ENCODE data around the gene OR13A1.
"Not testable (repeated sequence)": the region's sequence is repeated elsewhere in the genome, so short reads cannot be mapped to it uniquely, and the experiment has no call there.

The OR13A1 gene, protein sequence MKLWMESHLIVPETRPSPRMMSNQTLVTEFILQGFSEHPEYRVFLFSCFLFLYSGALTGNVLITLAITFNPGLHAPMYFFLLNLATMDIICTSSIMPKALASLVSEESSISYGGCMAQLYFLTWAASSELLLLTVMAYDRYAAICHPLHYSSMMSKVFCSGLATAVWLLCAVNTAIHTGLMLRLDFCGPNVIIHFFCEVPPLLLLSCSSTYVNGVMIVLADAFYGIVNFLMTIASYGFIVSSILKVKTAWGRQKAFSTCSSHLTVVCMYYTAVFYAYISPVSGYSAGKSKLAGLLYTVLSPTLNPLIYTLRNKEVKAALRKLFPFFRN

DNA sequence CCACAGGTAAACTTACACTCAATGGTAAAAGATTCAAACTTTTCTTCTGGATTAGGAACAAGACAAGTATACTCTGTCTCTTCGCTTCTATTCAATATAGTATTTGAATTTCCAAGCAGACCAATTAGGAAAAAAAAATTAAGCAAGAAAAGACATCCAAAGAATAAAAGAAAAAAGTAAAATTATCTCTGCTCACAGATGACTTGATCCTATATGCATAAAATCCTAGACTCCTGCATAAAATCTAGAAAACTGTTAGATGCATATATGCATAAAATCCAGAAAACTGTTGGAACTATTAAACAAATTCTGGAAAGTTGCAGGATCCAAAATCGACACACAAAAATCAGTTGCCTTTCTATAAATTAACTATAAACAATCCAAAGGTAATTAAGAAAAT, at the start of gene OR13A1:
TSS of gene OR13A1 (minus strand) at position 101 of the 400 bp plus-strand sequence. CDS start 11,186 bp downstream, outside the sequence.
- DNase-seq (ENCODE audit: low read depth): no peak

DNA sequence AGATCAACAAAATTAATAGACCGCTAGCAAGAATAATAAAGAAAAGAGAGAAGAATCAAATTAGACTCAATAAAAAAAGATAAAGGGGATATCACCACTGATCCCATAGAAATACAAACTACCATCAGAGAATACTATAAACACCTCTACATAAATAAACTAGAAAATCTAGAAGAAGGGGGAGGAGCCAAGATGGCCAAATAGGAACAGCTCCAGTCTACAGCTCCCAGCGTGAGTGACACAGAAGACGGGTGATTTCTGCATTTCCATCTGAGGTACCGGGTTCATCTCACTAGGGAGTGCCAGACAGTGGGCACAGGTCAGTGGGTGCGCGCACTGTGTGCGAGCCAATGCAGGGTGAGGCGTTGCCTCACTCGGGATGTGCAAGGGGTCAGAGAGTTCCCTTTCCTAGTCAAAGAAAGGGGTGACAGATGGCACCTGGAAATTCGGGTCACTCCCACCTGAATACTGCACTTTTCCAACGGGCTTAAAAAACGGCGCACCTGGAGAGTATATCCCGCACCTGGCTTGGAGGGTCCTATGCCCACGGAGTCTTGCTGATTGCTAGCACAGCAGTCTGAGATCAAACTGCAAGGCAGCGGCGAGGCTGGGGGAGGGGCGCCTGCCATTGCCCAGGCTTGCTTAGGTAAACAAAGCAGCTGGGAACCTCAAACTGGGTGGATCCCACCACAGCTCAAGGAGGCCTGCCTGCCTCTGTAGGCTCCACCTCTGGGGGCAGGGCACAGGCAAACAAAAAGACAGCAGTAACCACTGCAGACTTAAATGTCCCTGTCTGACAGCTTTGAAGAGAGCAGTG, 46.8 kb upstream of the OR13A1 start:
- not testable (repeated sequence) for DNase-seq (ENCODE audit: low read depth)

DNA sequence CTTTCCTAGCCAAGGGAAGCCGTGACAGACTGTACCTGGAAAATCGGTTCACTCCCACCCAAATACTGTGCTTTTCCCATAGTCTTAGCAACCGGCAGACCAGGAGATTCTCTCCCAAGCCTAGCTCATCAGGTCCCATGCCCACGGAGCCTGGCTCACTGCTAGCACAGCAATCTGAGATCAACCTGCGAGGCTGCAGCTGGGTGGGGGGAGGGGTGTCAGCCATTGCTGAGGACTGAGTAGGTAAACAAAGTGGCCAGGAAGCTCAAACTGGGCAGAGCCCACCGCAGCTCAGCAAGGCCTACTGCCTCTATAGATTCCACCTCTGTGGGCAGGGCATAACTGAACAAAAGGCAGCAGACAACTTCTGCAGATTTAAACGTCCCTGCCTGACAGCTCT, 43.6 kb upstream of the OR13A1 start:
- not testable (repeated sequence) for DNase-seq (ENCODE audit: low read depth)

DNA sequence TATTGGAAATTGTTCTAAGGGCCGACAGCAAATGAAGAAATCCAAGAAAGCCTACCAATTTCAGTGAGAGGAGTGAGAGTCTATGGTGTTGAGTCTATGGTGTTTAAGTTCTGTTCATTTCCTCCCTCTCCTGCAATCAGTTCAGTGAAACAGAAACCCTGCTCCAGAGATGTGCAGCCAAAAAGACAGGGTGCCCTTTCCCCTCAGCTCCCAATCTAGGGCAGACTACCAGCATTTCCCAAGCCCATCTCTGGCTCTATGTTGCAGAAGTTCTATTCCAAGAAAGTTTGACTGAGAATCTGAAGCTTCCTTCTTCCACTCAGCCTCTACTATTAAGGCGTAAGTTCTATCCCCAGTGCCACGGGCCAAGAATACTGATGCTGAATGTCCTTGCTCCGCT, 40.1 kb upstream of the OR13A1 start:
- DNase-seq (ENCODE audit: low read depth): no peak

DNA sequence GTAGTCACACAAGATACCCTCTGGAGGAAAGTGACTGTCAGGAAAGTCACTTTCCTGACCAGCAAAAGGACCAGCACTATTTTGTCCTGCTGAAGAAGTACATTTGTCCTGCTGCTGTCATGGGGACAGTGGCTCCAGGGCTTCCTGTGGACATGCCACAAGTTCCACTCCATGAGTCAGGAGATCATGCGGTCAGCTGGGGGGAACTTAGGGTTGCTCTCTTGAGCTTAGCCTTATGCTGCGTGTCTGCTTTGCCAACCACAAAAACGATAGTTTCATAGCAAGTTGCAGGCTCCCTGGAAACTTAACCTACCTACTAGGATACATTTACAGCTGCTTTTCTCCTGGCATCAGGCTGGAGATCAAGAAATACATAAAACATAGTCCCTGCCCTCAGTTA, 38.9 kb upstream of the OR13A1 start:
- peak; percentile 14 for DNase-seq (ENCODE audit: low read depth)

DNA sequence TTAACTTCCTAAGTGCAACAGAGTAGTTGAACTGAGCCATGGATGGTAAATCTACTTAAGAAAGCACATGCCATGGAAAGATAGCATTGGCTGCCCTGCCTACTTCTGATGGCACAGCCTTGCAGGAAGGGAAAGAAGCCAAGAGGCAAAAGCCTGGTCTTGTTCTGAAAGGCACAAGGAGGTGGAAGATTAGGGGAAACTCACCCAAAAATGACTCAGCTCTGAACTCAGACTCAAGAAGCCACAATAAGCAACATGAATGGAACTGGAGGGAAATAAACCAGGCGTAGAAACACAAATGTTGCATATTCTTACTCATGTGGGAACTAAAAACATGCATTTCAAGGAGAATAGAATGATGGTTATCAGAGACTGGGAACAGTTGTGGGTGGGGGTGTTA, 37.8 kb upstream of the OR13A1 start:
- DNase-seq (ENCODE audit: low read depth): no peak

DNA sequence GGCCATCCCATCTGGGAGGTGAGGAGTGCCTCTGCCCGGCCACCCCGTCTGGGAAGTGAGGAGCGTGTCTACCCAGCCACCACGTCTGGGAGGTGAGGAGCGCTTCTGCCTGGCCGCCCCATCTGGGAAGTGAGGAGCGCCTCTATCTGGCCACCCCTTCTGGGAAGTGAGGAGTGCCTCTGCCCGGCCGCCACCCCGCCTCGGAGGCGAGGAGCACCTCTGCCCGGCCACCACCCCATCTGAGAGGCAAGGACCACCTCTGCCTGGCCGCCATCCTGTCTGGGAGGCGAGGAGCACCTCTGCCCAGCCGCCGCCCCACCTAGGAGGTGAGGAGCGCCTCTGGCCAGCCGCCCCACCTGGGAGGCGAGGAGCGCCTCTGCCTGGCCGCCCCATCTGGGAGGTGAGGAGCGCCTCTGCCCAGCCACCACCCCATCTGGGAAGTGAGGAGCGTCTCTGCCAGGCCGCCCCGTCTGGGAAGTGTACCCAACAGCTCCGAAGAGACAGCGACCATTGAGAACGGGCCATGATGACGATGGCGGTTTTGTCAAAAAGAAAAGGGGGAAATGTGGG, 32.9 kb upstream of the OR13A1 start:
- not testable (repeated sequence) for DNase-seq (ENCODE audit: low read depth)

DNA sequence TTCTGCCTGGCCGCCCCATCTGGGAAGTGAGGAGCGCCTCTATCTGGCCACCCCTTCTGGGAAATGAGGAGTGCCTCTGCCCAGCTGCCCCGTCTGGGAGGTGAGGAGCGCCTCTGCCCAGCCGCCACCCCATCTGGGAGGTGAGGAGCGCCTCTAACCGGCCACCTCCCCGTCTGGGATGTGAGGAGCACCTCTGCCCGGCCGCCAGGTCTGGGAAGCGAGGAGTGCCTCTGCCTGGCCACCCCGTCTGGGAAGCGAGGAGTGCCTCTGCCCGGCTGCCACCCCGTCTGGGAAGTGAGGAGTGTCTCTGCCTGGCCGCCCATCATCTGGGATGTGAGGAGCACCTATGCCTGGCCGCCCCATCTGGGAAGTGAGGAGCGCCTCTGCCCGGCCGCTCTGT, 32.1 kb upstream of the OR13A1 start:
- not testable (repeated sequence) for DNase-seq (ENCODE audit: low read depth)

DNA sequence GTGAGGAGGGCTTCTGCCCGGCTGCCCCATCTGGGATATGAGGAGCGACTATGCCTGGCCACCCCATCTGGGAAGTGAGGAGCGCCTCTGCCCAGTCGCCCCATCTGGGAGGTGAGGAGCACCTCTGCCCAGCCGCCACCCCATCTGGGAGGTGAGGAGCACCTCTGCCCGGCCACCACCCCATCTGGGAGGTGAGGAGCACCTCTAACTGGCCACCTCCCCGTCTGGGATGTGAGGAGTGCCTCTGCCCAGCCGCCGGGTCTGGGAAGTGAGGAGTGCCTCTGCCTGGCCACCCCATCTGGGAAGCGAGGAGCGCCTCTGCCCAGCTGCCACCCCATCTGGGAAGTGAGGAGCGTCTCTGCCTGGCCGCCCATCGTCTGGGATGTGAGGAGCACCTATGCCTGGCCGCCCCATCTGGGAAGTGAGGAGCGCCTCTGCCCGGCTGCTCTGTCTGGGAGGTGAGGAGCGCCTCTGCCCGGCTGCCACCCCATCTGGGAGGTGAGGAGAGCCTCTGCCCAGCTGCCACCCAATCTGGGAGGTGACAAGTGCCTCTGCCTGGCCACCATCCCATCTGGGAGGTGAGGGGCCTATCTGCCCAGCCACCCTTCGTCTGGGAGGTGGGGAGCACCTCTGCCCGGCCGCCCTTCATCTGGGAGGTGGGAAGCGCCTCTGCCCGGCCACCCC, 31.4 kb upstream of the OR13A1 start:
- not testable (repeated sequence) for DNase-seq (ENCODE audit: low read depth)

DNA sequence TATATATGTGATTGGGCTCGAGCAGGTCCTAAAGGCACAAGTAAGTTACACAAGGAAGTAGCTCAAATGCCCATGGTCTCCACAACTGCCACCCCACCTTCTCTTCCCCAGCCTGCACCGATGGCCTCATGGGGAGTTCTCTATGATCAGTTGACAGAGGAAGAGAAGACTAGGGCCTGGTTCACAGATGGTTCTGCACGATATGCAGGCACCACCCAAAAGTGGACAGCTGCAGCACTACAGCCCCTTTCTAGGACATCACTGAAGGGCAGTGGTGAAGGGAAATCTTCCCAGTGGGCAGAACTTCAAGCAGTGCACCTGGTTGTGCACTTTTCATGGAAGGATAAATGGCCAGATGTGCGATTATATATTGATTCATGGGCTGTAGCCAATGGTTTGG, 25.0 kb upstream of the OR13A1 start:
- not testable (repeated sequence) for DNase-seq (ENCODE audit: low read depth)

DNA sequence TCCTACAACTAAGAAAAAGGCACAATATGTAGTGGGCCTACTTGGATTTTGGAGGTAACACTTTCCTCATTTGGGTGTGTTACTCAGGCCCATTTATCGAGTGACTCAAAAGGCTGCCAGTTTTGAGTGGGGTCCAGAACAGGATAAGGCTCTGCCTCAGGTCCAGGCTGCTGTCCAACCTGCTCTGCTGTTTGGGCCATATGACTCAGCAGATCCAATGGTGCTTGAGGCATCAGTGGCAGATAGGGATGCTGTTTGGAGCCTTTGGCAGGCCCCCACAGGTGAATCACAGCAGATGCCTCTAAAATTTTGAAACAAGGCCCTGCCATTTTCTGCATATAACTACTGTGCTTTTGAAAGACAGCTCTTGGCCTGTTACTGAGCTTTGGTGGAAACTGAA, 24.5 kb upstream of the OR13A1 start:
- DNase-seq (ENCODE audit: low read depth): no peak

DNA sequence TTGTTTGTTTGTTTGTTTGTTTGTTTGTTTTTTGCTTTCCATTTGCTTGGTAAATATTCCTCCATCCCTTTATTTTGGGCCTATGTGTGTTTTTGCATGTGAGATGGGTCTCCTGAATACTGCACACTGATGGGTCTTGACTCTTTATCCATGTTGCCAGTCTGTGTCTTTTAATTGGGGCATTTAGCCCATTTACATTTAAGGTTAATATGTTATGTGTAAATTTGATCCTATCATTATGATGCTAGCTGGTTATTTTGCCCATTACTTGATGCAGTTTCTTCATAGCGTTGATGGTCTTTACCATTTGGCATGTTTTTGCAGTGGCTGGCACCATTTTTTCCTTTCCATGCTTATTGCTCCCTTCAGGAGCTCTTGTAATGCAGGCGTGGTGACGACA, 16.4 kb upstream of the OR13A1 start:
- not testable (repeated sequence) for DNase-seq (ENCODE audit: low read depth)

DNA sequence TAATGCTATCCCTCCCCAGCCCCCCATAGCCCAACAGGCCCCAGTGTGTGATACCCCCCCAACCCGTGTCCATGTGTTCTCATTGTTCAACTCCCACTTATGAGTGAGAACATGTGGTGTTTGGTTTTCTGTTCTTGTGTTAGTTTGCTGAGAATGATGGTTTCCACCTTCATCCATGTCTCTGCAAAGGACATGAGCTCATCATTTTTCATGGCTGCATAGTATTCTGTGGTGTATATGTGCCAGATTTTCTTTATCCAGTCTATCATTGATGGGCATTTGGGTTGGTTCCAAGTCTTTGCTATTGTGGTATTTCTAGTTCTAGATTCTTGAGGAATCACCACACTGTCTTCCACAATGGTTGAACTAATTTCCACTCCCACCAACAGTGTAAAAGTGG, 11.5 kb upstream of the OR13A1 start:
- not testable (repeated sequence) for DNase-seq (ENCODE audit: low read depth)

DNA sequence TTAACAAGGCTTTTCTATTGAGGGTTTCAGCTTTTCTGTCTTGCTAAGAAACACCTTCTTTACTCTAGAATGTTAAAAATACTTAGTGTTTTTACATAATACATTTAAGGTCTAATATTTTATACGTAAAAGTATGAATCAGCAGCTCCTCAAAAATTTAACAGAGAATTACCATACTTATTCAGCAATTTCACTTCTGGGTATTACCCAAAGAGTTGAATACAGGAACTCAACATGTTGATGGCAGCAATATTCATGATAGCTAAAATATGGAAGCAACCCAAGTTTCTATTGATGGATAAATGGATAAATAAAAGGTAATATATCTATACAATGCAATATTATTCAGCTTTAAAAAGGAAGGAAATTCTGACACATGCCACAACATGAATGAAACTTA, 9.7 kb upstream of the OR13A1 start:
- DNase-seq (ENCODE audit: low read depth): no peak

DNA sequence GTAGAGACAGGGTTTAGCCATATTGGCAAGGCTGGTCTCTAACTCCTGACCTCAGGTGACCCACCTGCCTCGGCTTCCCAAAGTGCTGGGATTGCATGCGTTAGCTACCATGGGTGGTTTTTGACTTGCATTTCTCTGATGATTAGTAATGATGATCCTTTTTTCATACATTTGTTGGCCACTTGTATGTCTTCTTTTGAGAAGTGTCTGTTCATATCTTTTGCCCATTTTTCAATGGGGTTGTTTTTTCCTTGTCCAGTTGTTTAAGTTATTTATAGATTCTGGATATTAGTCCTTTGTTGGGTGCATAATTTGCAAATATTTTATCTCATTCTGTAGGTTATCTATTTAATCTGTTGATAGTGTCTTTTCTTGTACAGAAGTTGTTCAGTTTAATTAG, 4.3 kb upstream of the OR13A1 start:
- DNase-seq (ENCODE audit: low read depth): no peak

DNA sequence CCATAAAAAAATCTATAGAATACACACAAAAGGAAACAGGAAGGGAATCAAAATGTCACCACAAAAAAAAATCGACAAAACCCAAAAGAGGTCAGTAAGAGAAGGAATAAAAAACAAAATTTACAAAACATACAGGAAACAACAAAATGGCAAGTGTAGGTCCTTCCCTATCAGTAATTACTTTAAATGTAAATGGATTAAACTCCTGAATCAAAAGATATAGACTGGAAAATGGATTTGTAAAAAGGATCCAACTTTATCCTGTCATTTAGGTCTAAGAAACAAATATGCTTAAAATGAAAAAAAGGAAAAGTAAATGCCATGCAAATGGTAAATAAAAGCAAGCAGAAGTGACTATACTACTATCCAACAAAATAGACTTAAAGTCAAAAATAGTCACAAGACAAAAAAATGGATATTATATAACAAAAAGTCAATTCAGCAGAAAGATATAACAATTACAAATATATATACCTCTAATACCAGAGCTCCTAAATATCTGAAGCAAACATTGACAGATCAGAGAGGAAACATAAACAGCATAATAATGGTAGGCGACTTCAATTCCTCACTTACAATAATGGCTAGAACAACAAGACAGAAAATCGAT, 2.0 kb downstream of the OR13A1 start:
- DNase-seq (ENCODE audit: low read depth): no peak

DNA sequence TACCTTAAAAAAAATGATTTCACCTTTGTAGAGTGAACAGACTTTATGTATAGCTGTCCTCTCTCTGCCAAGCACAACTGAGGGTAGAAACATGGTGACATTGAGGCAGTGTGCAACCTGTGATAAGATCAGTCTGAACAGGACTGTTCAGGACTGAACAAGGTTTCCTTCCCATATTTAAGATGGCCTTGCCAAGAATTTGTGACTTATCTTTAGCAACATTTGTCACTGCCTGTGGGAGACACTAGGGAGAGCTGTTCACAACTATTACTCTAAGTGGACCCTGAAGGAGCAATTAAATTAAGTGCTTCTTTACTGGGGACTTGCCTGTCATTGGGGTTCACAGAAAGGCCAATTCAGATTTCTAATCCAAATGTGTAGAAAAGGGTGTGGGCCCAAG, 6.7 kb downstream of the OR13A1 start:
- DNase-seq (ENCODE audit: low read depth): no peak

DNA sequence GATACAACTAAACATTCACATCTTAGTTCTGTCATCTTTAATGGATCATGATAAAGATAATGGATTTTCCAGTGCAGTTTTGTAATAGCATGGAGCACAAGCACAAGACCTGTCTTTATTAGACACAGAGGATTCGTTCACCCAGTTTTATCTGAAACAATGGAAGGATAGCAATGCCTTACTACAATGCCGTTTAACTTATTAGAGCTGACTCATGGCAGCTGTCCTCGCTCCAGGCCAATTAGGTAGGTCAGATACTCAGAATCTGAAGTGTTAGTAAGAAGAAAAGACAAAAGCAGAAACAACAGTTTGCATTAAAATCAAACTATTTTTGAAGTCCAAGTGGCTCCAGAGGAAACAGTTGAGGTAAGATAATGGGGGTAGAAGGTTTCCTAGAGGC, 12.8 kb downstream of the OR13A1 start:
- no peak for DNase-seq (ENCODE audit: low read depth)

DNA sequence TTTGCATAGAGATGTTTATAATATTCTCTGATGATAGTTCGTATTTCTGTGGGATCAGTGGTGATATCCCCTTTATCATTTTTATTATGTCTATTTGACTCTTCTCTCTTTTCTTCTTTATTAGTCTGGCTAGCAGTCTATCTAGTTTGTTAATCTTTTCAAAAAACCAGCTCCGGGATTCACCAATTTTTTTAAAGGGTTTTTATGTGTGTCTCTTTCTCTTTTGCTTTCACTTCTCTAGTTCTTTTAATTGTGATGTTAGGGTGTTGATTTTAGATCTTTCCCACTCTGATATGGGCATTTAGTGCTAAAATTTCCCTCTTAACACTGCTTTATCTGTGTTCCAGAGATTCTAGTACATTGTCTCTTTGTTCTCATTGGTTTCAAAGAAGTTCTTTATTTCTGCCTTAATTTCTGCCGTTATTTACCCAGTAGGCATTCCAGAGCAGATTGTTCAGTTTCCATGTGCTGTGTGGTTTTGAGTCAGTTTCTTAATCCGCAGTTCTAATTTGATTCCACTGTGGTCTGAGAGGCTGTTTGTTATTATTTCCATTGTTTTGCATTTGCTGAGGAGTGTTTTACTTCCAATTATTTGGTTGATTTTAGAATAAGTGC, 17.0 kb downstream of the OR13A1 start:
- not testable (repeated sequence) for DNase-seq (ENCODE audit: low read depth)

DNA sequence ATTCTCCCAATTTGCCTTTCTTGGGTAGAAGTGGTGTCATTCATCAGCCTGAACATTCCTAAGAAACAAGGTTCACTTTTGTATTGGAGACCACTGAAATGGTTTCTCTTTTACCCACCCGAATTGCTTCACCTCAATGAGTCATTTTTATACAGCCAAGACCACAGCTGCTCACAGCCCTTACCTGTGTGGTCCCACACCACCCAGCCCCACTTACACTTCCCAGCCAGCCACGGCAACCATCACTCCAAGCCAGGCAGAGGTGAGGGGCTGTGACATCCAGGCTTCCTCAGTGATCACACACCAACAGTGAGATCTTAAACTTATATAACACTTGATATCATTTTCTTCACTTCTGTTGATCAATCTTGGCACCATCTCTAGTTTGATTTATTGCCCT, 20.7 kb downstream of the OR13A1 start:
- DNase-seq (ENCODE audit: low read depth): no peak

DNA sequence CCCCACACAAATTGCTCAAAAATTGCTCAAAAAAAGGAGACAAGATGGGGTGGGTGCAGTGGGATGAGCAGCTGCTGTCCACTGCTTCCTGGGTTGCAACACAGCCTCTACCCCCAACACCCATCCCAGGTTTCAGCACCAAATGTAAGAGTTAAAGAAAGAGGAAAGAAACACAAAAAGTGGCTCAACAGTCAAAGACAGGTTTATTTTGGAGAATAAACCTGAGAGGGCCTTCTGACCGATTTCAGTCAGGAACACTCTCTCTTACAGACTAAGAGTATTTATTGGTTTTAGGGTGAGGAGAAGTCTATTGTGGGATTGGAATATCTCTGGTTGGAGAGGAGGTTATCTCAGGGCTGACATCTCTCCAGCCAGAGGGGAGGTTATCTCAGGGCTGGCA, 28.4 kb downstream of the OR13A1 start:
- DNase-seq (ENCODE audit: low read depth): no peak

DNA sequence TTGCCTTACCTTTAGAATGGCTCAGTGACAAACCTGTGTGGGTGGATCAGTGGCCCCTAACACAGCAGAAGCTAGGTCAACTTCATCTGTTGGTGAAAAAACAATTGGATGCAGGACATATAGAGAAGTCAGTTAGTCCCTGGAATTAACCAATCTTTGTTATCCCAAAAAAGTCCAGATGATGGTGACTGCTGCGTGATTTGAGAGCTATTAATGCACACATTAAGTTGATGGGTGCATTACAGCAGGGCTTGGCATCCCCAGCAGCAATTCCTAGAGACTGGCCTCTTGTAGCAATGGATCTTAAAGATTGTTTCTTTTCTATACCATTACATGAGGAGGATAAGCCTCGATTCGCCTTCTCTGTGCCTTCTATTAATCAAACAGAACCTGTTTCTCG, 33.3 kb downstream of the OR13A1 start:
- no peak for DNase-seq (ENCODE audit: low read depth)

Data from GM04503 (cell line).